ENCODE data around the gene PELI3. TPM values are rescaled to one million over a fixed set of nuclear protein-coding genes. Genes with fewer than 3 reads are reported as not detected.

PELI3 gene
- total and polyA plus RNA-seq, 10 of the 15 experiments (the other 5 are each of a cell fraction or from before 2014, with no cell fraction given) = 0.14 to 1.5 (median 0.66) TPM

DNA sequence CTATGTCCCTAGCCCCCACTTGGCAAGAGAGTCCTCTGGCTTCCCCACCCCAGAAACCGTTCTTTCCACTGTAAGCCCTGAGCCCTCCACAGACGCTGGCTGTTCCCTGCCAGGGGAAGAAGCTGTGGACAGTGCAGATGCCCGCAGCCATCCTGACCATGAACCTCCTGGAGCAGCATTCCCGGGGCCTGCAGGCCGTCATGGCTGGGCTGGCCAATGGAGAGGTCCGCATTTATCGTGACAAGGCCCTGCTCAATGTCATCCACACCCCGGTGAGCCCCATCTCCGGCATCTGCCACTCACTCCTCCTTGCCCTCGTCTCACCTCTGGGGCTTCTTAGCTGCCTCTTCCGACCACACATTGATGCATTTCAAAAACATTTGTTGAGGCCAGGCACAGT lies 56.9 kb downstream of the PELI3 start (continued):
- TF ChIP-seq, protein P1, sequence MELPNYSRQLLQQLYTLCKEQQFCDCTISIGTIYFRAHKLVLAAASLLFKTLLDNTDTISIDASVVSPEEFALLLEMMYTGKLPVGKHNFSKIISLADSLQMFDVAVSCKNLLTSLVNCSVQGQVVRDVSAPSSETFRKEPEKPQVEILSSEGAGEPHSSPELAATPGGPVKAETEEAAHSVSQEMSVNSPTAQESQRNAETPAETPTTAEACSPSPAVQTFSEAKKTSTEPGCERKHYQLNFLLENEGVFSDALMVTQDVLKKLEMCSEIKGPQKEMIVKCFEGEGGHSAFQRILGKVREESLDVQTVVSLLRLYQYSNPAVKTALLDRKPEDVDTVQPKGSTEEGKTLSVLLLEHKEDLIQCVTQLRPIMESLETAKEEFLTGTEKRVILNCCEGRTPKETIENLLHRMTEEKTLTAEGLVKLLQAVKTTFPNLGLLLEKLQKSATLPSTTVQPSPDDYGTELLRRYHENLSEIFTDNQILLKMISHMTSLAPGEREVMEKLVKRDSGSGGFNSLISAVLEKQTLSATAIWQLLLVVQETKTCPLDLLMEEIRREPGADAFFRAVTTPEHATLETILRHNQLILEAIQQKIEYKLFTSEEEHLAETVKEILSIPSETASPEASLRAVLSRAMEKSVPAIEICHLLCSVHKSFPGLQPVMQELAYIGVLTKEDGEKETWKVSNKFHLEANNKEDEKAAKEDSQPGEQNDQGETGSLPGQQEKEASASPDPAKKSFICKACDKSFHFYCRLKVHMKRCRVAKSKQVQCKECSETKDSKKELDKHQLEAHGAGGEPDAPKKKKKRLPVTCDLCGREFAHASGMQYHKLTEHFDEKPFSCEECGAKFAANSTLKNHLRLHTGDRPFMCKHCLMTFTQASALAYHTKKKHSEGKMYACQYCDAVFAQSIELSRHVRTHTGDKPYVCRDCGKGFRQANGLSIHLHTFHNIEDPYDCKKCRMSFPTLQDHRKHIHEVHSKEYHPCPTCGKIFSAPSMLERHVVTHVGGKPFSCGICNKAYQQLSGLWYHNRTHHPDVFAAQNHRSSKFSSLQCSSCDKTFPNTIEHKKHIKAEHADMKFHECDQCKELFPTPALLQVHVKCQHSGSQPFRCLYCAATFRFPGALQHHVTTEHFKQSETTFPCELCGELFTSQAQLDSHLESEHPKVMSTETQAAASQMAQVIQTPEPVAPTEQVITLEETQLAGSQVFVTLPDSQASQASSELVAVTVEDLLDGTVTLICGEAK (IDR thresholded peaks at IDR 0.05; ENCODE audit: borderline replicate concordance) = no peak
- TF ChIP-seq, protein P2, sequence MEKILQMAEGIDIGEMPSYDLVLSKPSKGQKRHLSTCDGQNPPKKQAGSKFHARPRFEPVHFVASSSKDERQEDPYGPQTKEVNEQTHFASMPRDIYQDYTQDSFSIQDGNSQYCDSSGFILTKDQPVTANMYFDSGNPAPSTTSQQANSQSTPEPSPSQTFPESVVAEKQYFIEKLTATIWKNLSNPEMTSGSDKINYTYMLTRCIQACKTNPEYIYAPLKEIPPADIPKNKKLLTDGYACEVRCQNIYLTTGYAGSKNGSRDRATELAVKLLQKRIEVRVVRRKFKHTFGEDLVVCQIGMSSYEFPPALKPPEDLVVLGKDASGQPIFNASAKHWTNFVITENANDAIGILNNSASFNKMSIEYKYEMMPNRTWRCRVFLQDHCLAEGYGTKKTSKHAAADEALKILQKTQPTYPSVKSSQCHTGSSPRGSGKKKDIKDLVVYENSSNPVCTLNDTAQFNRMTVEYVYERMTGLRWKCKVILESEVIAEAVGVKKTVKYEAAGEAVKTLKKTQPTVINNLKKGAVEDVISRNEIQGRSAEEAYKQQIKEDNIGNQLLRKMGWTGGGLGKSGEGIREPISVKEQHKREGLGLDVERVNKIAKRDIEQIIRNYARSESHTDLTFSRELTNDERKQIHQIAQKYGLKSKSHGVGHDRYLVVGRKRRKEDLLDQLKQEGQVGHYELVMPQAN (conservative IDR thresholded peaks at IDR 0.05) = no peak
- no peak for TF ChIP-seq SUPT20H (IDR thresholded peaks at IDR 0.05; ENCODE audit: borderline replicate concordance, control insufficient read depth, low read depth, low read length)
- TF ChIP-seq DPF2 (IDR thresholded peaks at IDR 0.05) = no peak
- TF ChIP-seq MTA2 (IDR thresholded peaks at IDR 0.05; ENCODE audit: low read depth) = no peak

DNA sequence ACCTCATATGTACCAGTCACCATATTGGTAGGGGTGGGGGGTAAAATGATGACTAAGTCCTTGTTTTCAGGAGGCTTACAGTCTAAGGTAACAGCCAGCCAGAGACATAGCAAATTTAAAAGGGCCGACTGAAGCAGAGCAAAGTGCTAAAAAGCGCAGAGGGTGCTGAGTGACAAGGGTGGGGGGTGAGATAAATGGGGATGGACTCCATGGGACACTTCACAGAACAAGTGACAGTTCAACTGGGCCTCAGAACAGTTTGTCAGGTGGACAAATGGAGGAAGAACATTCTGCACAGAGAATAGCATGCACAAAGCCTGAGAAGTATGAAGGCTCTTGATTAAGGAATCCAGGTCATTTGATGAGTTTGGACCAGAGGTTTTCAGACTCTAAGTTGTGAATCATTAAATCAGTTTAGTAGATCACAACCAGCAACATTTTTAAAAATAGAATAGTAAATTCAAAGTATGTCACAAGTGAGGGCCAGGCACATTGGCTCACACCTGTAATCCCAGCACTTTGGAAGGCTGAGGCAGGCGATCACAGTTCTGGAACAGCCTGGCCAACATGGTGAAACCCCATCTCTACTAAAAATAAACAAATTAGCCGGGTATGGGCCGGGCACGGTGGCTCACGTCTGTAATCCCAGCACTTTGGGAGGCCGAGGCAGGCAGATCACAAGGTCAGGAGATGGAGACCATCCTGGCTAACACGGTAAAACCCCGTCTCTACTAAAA lies 57.8 kb downstream of the PELI3 start:
- Histone ChIP-seq H3K9ac (ENCODE audit: control insufficient read depth, insufficient read depth, low read length) (no peak overlapping the region), H3K4me3 (no peak overlapping the region), H3K27ac (ENCODE audit: control insufficient read depth, insufficient read depth) (no peak overlapping the region), H3K4me2 (ENCODE audit: control insufficient read depth, insufficient read depth) (no peak overlapping the region), H3K36me3 (ENCODE audit: control insufficient read depth in 2 of 2, insufficient read depth in 2 of 2, low read length in 1 of 2) (peaks cover 0 to 1% of the 10 kb centered on the region in 2 experiments; a peak in 2 of 4 replicates), H3K9me3 (replicated peaks; ENCODE audit: control insufficient read depth, insufficient read depth, low read length) (no peaks in the 10 kb centered on the region), H3K27me3 (replicated peaks in 1 of 2; ENCODE audit: control insufficient read depth in 2 of 2, insufficient read depth in 2 of 2, low read length in 1 of 2) (no peaks in the 10 kb centered on the region), H3K4me1 (ENCODE audit: control insufficient read depth, insufficient read depth, low read length) (no peaks in the 10 kb centered on the region), H4K20me1 (ENCODE audit: control insufficient read depth, insufficient read depth) (no peaks in the 10 kb centered on the region), H2AFZ (ENCODE audit: control insufficient read depth, low read depth, low read length) (no peak overlapping the region), H3K79me2 (ENCODE audit: control insufficient read depth, insufficient read depth, low read length) (no peaks in the 10 kb centered on the region)
- DNase-seq (ENCODE audit: low read depth, low spot score) (no peak), ATAC-seq (no peak), FAIRE-seq (no peak)
- in situ Hi-C loops (cut with MboI) (no loop called here), intact Hi-C loops (cut with micrococcal nuclease; ENCODE audit: unreplicated experiment) (no loop called here)
- no TSS peak for BruUV-seq (replicated peaks)
- whole genome bisulfite sequencing (ENCODE audit: insufficient coverage, insufficient replicate concordance, low lambda C conversion rate, missing lambda C conversion rate) = 96% methylated on average over 10 of the region's 10 CpGs
- ChIA-PET RAD21 (ENCODE audit: unreplicated experiment) (no interaction called here), POLR2A (no interaction called here), CTCF (no interaction called here), SMC1A (ENCODE audit: uncharacterized antibody, unreplicated experiment) (no interaction called here)
- no peak for TF ChIP-seq SP1 (IDR thresholded peaks at IDR 0.05; ENCODE audit: low read depth, low read length)
- no peak for TF ChIP-seq CREM (IDR thresholded peaks at IDR 0.05; ENCODE audit: low read depth)
- no peak for TF ChIP-seq RB1 (IDR thresholded peaks at IDR 0.05; ENCODE audit: borderline replicate concordance)
- TF ChIP-seq, protein P3, sequence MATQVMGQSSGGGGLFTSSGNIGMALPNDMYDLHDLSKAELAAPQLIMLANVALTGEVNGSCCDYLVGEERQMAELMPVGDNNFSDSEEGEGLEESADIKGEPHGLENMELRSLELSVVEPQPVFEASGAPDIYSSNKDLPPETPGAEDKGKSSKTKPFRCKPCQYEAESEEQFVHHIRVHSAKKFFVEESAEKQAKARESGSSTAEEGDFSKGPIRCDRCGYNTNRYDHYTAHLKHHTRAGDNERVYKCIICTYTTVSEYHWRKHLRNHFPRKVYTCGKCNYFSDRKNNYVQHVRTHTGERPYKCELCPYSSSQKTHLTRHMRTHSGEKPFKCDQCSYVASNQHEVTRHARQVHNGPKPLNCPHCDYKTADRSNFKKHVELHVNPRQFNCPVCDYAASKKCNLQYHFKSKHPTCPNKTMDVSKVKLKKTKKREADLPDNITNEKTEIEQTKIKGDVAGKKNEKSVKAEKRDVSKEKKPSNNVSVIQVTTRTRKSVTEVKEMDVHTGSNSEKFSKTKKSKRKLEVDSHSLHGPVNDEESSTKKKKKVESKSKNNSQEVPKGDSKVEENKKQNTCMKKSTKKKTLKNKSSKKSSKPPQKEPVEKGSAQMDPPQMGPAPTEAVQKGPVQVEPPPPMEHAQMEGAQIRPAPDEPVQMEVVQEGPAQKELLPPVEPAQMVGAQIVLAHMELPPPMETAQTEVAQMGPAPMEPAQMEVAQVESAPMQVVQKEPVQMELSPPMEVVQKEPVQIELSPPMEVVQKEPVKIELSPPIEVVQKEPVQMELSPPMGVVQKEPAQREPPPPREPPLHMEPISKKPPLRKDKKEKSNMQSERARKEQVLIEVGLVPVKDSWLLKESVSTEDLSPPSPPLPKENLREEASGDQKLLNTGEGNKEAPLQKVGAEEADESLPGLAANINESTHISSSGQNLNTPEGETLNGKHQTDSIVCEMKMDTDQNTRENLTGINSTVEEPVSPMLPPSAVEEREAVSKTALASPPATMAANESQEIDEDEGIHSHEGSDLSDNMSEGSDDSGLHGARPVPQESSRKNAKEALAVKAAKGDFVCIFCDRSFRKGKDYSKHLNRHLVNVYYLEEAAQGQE (IDR thresholded peaks at IDR 0.05; ENCODE audit: low read depth, low read length) = no peak
- TF ChIP-seq LARP7 (IDR thresholded peaks at IDR 0.05) = no peak
- no peak for TF ChIP-seq CHD1 (IDR thresholded peaks at IDR 0.05; ENCODE audit: low read depth, low read length)

Measured in GM12878 (cell line).